AG04450 (cell line): ENCODE results near the gene ARMC6. TPM values are rescaled to one million over a fixed set of nuclear protein-coding genes. Genes with fewer than 3 reads are reported as not detected.

ENCODE experiments used
- CTCF ChIA-PET: fragments of 300-600, 350-600 bp; formaldehyde crosslinking; extraction: SDS; loops from one replicate; lab custom pipeline; 2022; ENCODE audit warnings: antibody characterized with exemption, inconsistent platforms; lab: Charles Lee
- POLR2A ChIA-PET: fragments of 350-600 bp; formaldehyde crosslinking; extraction: SDS; loops from one replicate; lab custom pipeline; 2021; ENCODE audit warnings: antibody characterized with exemption, inconsistent platforms; lab: Yijun Ruan, JAX
- DNase-seq: peaks from one replicate; pipeline ENCODE4 v3.0.0-alpha.2; 2011; ENCODE audit warnings: low read depth, low spot score
- H3K27ac ChIP-seq: one replicate; pipeline ENCODE4 v1.5.1; 2012; ENCODE audit warnings: low read depth, low read length, control low read depth
- H3K27me3 ChIP-seq: one replicate; pipeline ENCODE4 v1.6.0; 2012; ENCODE audit warnings: low read length; ENCODE audit not compliant: control insufficient read depth, insufficient read depth
- H3K4me3 ChIP-seq: 2 replicates; pipeline ENCODE4 v1.5.1; 2011; ENCODE audit warnings: mild to moderate bottlenecking, low read depth, low read length, control low read depth
- H3K9me3 ChIP-seq: 2 replicates; pipeline ENCODE4 v1.5.1; 2012; ENCODE audit warnings: low read length; ENCODE audit not compliant: control insufficient read depth, insufficient read depth
- polyA plus RNA-seq: library from polyadenylated mRNA; depleted of rRNA; stranded (reverse); fragments of >200 nt; gene quantifications from 2 replicates; pipeline ENCODE4 v1.2.3, GENCODE V29; 2011
- TF ChIP-seq, protein P1 (sequence below): IDR thresholded peaks from 2 replicates; pipeline ENCODE4 v1.5.1; 2011; ENCODE audit warnings: low read depth, low read length, control low read depth, inconsistent platforms

The ARMC6 gene
- polyA plus RNA-seq, 1 experiment: 18.9 TPM

DNA sequence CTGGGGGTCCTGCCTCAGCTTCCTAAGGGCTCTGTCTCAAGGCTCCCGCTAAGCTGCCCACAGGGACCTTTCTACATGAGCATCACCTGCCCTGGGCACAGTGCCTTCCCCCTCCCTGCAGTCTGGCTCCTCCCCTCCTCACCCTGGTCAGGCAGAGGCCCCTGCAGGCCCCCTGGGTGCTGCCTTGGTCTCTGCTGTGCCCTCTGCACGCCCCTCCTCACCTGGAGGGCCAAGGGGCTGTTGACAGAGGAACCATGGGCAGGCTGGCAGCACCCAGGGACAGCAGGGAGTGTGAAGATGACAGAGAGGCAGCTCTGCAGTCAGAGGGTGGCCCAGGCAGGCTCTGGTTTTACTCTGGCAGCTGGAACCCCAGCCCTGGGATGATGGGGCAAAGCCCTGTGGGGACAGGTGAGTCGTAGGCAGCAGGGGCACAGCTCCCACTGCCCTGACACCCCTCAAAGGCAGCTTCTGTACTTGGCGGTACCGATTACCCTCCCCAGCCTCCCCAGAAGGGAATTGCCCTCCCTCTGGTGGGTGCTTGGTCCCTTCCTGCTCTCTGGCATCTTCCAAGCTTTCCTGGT lies 43.2 kb upstream of the ARMC6 start:
- no peak overlapping the region for H3K4me3 ChIP-seq
- no peaks in the 10 kb centered on the region for H3K27me3 ChIP-seq
- ChIA-PET POLR2A (no interaction called here), CTCF (no interaction called here)
- TF ChIP-seq, protein P1, sequence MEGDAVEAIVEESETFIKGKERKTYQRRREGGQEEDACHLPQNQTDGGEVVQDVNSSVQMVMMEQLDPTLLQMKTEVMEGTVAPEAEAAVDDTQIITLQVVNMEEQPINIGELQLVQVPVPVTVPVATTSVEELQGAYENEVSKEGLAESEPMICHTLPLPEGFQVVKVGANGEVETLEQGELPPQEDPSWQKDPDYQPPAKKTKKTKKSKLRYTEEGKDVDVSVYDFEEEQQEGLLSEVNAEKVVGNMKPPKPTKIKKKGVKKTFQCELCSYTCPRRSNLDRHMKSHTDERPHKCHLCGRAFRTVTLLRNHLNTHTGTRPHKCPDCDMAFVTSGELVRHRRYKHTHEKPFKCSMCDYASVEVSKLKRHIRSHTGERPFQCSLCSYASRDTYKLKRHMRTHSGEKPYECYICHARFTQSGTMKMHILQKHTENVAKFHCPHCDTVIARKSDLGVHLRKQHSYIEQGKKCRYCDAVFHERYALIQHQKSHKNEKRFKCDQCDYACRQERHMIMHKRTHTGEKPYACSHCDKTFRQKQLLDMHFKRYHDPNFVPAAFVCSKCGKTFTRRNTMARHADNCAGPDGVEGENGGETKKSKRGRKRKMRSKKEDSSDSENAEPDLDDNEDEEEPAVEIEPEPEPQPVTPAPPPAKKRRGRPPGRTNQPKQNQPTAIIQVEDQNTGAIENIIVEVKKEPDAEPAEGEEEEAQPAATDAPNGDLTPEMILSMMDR: no peak
- no peak overlapping the region for H3K27ac ChIP-seq
- no peak for DNase-seq
- no peaks in the 10 kb centered on the region; the same call in 1 of the 2 replicates for H3K9me3 ChIP-seq

DNA sequence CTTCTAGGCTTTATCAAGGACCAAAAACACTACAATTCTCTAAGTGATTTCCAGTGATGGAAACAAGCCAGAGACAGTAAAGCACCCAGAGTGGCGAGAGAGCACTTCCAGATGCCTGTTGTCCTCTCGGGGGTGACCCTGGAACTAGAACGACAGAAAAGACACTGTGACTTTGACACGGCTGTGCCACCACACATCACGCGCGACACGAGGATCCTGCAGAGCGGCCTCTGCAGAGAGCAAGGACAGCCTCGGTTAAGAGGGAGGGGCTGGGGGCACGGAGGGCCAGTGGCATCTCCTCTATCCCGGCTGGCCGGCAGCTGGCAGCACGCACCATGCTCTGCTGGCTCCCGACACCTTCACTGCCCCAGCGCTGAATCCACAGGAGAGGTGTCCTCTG lies 42.4 kb upstream of the ARMC6 start:
- TF ChIP-seq, protein P1: no peak
- Histone ChIP-seq H3K9me3 (no peaks in the 10 kb centered on the region; the same call in 1 of the 2 replicates), H3K4me3 (no peak overlapping the region), H3K27ac (no peak overlapping the region), H3K27me3 (no peaks in the 10 kb centered on the region)
- DNase-seq: no peak
- ChIA-PET POLR2A (no interaction called here), CTCF (no interaction called here)

DNA sequence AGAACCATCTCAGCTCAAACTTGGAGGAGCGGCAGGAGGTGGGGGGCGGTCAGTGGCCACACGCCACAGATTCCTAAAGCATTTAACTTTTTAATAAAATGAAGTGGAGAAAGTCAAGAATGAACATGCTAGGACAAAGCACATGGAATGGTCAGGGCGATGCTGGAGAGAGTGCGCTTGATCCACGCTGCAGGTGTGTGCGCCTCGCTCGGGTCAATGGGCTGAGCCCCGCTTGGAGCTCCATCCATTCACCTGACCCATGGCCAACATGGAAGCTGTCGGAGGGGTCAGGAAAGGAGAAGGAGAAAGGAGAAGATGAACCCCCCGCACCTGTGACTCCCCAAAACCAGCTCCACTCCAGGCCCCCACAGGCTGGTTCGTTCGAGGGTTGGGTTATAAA lies 41.9 kb upstream of the ARMC6 start:
- Histone ChIP-seq H3K27ac (no peak overlapping the region), H3K9me3 (no peaks in the 10 kb centered on the region; the same call in 1 of the 2 replicates), H3K4me3 (no peak overlapping the region), H3K27me3 (no peaks in the 10 kb centered on the region)
- CTCF ChIA-PET: no interaction called here
- DNase-seq: no peak
- TF ChIP-seq, protein P1: no peak
- POLR2A ChIA-PET: interaction anchor here (0.9 kb wide), 1 partner anchor 63 kb away, joined by 4 read pairs; no protein-coding TSS in a partner anchor

DNA sequence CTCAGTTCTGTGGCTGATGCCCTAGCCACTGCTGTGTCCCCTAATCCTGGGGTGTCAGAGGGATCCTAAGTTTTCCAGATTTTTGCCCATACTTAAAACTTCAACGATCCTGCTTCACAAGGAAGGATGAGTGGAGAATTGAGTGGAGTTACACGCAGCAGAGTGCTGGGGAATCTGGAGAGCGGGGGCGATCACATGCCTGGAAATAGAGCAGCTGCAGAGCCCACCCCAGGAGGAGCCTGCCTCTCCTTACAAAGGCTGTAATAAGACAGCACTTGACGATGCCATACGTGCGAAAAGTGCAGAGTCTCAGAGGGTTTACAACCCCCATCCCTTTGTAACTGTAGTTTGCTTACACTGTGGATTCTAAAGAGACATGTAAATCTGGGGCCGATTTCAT lies 40.7 kb upstream of the ARMC6 start:
- Histone ChIP-seq H3K27me3 (no peaks in the 10 kb centered on the region), H3K27ac (no peak overlapping the region), H3K9me3 (no peaks in the 10 kb centered on the region; the same call in 1 of the 2 replicates), H3K4me3 (no peak overlapping the region)
- DNase-seq: no peak
- POLR2A ChIA-PET: no interaction called here
- CTCF ChIA-PET: no interaction called here
- TF ChIP-seq, protein P1: no peak

DNA sequence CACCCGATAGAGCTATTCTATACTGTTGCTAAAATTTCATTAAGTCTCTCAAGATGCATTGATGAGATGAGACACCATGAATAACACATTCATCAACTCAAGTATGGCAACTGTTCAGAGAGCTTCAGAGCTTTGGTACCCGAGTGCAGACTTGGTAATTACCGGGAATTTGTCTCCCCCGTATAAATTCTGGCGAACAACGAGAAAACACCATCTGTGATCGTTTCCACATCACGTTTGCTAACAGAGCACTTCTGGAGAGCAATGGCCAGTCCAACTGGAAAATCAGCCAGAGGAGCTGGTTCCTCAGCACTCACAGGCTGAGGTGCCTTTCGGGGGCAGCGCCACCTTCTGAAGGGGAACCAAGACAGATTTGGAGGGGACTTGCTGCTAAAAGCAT lies 40.3 kb upstream of the ARMC6 start:
- CTCF ChIA-PET: no interaction called here
- POLR2A ChIA-PET: no interaction called here
- TF ChIP-seq, protein P1: no peak
- DNase-seq: no peak
- H3K27ac ChIP-seq: no peak overlapping the region
- H3K9me3 ChIP-seq: no peaks in the 10 kb centered on the region; the same call in 1 of the 2 replicates
- no peaks in the 10 kb centered on the region for H3K27me3 ChIP-seq
- no peak overlapping the region for H3K4me3 ChIP-seq
